Motor neuron (in vitro differentiated cells): ENCODE results near the gene PPP1R8. TPM values are rescaled to one million over a fixed set of nuclear protein-coding genes. Genes with fewer than 3 reads are reported as not detected.

ENCODE experiments used
- total RNA-seq, 8 experiments: library from RNA; unstranded; fragments of 300-600 nt; gene quantifications; 2 replicates each; pipeline versions ENCODE4 v1.2.3 to v1.2.4, GENCODE V29; 2022

Gene PPP1R8
- total RNA-seq, 8 experiments from 2014 or later = 35.5 to 86.4 (median 54.6) TPM

Other genes with a start within 250 kb of the PPP1R8 start
- gene AHDC1, start 226.6 kb upstream of the PPP1R8 start, total RNA-seq = 10 to 100 TPM in 7 of 8 experiments, 1 to 10 TPM in 1; 8.6 to 30.2 (median 14.4) TPM
- under 1 TPM in 5 of 8 experiments, not detected in 3; 0.08 to 0.71 (median 0.18) TPM for gene FGR, start 195.6 kb upstream of the PPP1R8 start, total RNA-seq
- gene IFI6, start 158.6 kb upstream of the PPP1R8 start, total RNA-seq = 1,000 to 10,000 TPM in 1 of 8 experiments, 100 to 1,000 TPM in 1, 10 to 100 TPM in 4, 1 to 10 TPM in 2; 7.4 to 3,288 (median 15.3) TPM
- 10 to 100 TPM in 5 of 8 experiments, 1 to 10 TPM in 3; 4.4 to 13.0 (median 11.2) TPM for gene FAM76A, start 104.8 kb upstream of the PPP1R8 start, total RNA-seq
- gene STX12, start 57.6 kb upstream of the PPP1R8 start, total RNA-seq = 10 to 100 TPM; 32.6 to 98.0 (median 81.7) TPM
- 1 to 10 TPM in 6 of 8 experiments, under 1 TPM in 2; 0.66 to 3.2 (median 1.6) TPM for gene THEMIS2, start 41.8 kb downstream of the PPP1R8 start, total RNA-seq
- gene RPA2, start 83.8 kb downstream of the PPP1R8 start, total RNA-seq = 100 to 1,000 TPM in 1 of 8 experiments, 10 to 100 TPM in 7; 23.6 to 134 (median 40.6) TPM
- gene SMPDL3B, start 104.2 kb downstream of the PPP1R8 start, total RNA-seq = under 1 TPM in 4 of 8 experiments, not detected in 4; 0.17 to 0.52 (median 0.25) TPM
- 1 to 10 TPM in 4 of 8 experiments, under 1 TPM in 4; 0.27 to 4.7 (median 1.6) TPM for gene XKR8, start 129.2 kb downstream of the PPP1R8 start, total RNA-seq